AG08395 (cell line): ENCODE results near the gene RNF213.

Source experiments
- DNase-seq: peaks from one replicate; pipeline ENCODE4 v3.0.0; 2012; ENCODE audit warnings: mixed read lengths, low spot score

RNF213 gene

DNA sequence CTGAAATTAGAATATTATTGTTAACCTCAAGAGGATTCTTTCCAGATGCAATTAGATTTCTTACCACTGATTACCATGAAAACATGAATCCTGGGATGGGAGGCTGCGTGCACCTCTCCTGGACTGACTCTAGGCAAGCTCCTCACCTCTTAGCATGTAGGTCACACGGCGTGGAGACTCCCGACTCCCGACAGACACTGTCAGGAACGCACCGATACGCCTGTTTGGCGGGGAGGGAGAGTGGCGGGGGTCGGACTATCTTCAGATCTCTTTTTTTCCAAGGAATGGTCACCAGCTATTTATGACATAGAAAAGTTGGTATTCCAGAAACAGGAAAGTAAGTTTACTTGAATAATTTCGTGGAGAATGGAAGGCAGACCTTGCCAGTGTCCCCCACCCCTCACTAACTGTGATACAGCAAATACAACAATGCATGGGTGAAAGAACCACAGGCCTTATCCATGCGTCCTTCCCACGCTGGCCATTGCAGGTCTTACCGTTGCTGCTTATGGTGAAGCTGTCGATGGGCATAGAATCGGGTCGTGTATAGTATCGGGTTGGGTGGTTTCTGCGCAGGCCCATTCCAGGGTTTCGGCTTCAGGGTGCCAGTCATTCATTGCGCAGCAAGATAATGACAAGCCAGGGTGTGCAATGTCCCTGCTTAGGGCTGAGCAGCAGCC is 91.7 kb downstream of the RNF213 start:
- no peak for DNase-seq

DNA sequence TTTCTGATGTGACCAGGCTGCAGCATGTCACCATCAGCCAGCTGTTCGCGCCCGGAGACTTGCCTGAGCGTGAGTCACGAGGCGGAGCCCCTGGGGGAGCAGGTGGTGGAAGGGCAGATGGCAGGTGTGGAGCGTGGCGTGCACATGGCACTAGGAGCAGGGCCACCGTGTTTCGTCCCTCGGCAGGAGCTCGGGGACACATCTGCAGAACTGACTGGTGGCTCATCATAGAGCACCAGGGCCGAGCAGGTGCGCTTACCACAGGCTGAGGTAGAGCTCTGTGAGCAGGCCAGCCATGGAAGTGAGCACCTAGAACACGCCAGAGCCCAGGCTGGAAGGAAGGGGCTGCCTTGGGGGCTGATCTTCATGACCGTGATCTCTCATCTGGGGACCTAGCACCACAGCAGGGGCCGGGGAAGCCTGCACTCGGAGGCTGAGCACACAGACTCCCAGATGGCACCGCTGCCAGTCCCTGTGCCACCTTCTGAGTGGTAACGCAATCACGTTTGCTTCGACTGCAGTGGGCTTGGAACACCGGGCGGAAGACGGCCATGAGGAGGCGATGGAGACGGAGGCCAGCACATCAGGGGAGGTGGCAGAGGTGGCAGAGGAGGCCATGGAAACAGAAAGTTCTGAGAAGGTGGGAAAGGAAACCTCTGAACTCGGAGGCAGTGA is 92.5 kb downstream of the RNF213 start:
- DNase-seq: no peak

DNA sequence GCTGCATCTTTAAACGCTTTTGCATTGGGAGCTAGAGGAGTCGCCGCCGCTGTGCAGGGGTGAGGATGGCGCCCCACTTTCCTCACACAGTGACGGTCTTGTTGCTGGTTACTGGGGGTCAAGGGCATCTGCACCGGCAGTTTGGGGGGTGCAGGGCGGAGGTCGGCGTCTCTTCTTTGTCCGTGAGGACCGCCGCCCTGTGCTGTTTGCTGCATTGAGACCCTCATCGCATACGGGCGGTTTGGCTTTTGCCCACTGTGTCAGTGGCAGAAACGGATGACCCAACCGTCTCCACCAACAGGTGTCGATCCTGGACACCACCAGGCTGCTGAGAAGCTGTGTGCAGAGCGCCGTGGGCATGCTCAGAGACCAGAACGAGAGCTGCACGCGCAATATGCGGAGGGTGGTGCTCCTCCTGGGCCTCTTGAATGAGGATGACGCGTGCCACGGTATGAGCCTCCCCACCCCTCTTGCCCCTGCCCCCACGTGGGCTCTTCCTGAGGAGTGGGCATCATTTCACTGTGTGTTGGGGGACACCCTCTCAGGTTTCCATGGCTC is 93.1 kb downstream of the RNF213 start:
- no peak for DNase-seq

GRCh38 chr17:80354336-80354735 is 93.7 kb downstream of the RNF213 start:
- no peak for DNase-seq

GRCh38 chr17:80356231-80356856 is 95.7 kb downstream of the RNF213 start:
- DNase-seq: no peak

- no peak for DNase-seq
Measured at GRCh38 chr17:80358131-80358530, 97.5 kb downstream of the RNF213 start.

GRCh38 chr17:80358861-80359260 is 98.2 kb downstream of the RNF213 start:
- DNase-seq: no peak

DNA sequence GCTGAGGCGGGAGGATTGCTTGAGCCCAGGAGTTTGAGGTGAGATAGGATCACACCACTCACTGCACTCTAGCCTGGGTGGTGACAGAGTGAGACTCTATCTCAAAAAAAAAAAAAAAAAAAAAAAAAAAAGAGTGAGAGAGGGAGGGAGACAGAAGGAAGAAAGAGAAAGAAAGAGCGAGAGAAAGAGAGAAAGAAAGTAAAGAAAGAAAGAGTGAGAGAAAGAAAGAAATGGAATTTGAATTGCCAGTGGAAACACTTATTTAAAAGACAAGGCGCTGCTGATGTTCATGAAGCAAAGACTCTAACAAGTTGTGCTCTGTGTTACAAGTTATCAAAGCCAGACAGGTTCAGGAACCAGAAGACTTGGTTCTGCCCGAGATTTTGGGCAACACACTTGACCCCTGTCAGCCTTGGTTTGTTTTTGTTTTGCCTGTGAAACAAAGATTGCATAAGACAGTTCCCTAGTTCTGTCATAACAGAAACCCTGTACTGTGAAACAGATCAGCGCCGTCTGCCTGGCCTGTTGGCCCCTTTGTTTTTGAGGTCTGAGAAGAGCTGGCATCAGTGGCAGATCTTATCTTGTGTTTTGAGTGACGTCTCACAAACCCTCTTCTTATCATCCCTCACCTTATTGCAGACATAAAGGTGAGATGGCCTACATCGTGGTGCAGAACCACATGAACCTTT is 98.9 kb downstream of the RNF213 start:
- DNase-seq: no peak

DNA sequence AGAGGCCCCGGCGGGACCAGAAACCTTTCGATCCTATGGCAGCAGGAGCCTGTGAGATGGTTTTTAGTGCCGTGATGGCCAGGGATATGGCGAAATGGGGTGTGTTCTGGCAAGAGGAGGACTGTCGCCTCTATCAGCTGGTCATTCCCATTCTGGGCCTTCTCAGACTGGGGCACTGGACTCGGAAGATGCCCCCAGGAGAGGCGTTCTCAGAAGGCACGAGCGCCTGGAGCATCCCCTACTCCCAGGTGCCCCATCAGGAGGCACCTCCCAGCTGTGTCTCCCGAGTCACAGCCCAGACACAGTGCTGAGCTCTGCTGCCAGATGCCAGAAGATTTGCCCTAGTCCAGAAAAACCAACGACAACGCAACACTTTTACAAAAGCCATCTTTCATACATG is 99.7 kb downstream of the RNF213 start:
- no peak for DNase-seq

GRCh38 chr17:80361495-80362220 is 101.0 kb downstream of the RNF213 start:
- DNase-seq: peak; percentile 19

- DNase-seq: no peak
Measured at GRCh38 chr17:80362428-80363119, 101.9 kb downstream of the RNF213 start.

DNA sequence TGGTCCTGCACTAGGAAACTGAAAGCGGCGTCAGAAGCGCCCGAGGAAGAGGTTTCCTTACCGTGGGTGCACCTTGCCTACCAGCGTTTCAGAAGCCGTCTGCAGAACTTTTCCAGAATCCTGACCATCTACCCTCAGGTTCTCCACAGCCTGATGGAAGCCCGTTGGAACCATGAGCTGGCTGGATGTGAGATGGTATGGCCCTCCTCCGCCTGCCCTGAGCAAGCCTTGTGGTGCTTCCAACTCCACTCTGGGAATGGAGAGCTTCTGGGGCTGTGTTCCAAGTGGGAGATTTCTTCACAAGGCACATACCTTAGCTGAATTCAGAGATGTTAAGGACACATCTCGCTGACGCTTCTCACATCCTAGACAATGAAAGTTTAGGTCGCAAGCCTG is 102.5 kb downstream of the RNF213 start:
- DNase-seq: no peak

- DNase-seq: no peak
Measured at GRCh38 chr17:80363518-80364090, 103.0 kb downstream of the RNF213 start.

DNA sequence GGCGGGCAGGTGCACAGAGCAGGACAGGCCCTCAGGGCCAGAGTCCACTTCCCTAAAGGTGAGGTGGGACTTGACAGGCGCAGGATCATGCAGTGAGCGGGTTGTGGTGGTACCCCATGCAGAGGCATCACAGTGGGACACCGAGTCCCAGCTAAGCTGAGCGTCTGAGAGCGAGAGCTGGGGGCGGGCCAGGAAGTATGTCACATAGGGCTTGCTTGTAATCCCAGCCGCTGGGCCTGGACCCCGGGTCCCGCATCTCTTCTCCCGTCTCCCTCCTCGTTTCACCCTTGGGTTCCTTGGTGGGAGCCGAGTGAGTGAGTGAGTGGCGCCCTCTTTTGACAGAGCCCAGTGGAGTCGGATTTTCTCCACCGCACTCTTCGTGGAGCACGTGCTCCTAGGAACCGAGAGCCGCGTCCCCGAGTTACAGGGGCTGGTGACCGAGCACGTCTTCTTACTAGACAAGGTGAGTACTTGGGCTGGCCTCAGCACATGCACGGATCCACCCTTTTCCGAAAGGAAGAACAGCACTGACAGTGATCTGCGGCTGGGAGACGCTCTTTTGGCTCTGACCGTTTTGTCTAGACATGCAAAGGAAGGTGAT is 103.5 kb downstream of the RNF213 start:
- DNase-seq: no peak

GRCh38 chr17:80365001-80365965 is 104.6 kb downstream of the RNF213 start:
- DNase-seq: no peak

- no peak for DNase-seq
Measured at GRCh38 chr17:80365983-80366382, 105.3 kb downstream of the RNF213 start.

- no peak for DNase-seq
Measured at GRCh38 chr17:80367503-80367902, 106.9 kb downstream of the RNF213 start.

- no peak for DNase-seq
Measured at GRCh38 chr17:80371196-80371595, 110.5 kb downstream of the RNF213 start.

GRCh38 chr17:80372456-80372855 is 111.8 kb downstream of the RNF213 start:
- no peak for DNase-seq
